Ishikawa (cell line): ENCODE data around the gene MYH10.

ENCODE experiments used
- CEBPB ChIP-seq: IDR thresholded peaks from 2 replicates; pipeline ENCODE4 v1.6.1; 2012
- CREB1 ChIP-seq: IDR thresholded peaks from 2 replicates; pipeline ENCODE4 v1.6.1; 2012; ENCODE audit warnings: low read depth
- EGR1 ChIP-seq: IDR thresholded peaks from 2 replicates; pipeline ENCODE4 v1.6.1; 2012
- EP300 ChIP-seq: IDR thresholded peaks from 2 replicates; pipeline ENCODE4 v1.6.1; 2012; ENCODE audit warnings: borderline replicate concordance
- FOXM1 ChIP-seq: IDR thresholded peaks from 2 replicates; pipeline ENCODE4 v1.6.1; 2012; ENCODE audit warnings: low read depth, borderline replicate concordance
- MAX ChIP-seq: IDR thresholded peaks from 2 replicates; pipeline ENCODE4 v1.6.1; 2012
- NFIC ChIP-seq: IDR thresholded peaks from 2 replicates; pipeline ENCODE4 v1.6.1; 2012
- RAD21 ChIP-seq: IDR thresholded peaks from 2 replicates; pipeline ENCODE4 v1.6.1; 2012; ENCODE audit warnings: low read depth
- REST ChIP-seq: IDR thresholded peaks from 2 replicates; pipeline ENCODE4 v1.6.1; 2012; ENCODE audit warnings: low read depth, mild to moderate bottlenecking
- TAF1 ChIP-seq: IDR thresholded peaks from 2 replicates; pipeline ENCODE4 v1.6.1; 2012; ENCODE audit warnings: low read depth, mild to moderate bottlenecking
- TCF12 ChIP-seq: IDR thresholded peaks from 2 replicates; pipeline ENCODE4 v1.6.1; 2012; ENCODE audit warnings: low read depth
- TEAD4 ChIP-seq: IDR thresholded peaks from 2 replicates; pipeline ENCODE4 v1.6.1; 2012
- USF1 ChIP-seq: IDR thresholded peaks from 2 replicates; pipeline ENCODE4 v1.6.1; 2012
- YY1 ChIP-seq: IDR thresholded peaks from 2 replicates; pipeline ENCODE4 v1.6.1; 2012; ENCODE audit warnings: low read depth
- ZBTB7A ChIP-seq: IDR thresholded peaks from 2 replicates; pipeline ENCODE4 v1.6.1; 2012; ENCODE audit warnings: low read depth

MYH10 gene

GRCh38 chr17:8647956-8648355 is 17.4 kb upstream of the MYH10 start:
- TF ChIP-seq TCF12 (no peak), CREB1 (no peak), CEBPB (no peak), FOXM1 (no peak), EP300 (no peak), ZBTB7A (no peak), MAX (no peak), EGR1 (no peak), USF1 (no peak)

- TF ChIP-seq YY1 (no peak), TAF1 (no peak), RAD21 (no peak), CEBPB (no peak), CREB1 (no peak), EP300 (no peak), EGR1 (no peak), MAX (no peak), REST (no peak)
Observed at GRCh38 chr17:8647202-8647601, 16.7 kb upstream of the MYH10 start.

GRCh38 chr17:8644507-8644902 is 14.0 kb upstream of the MYH10 start:
- TF ChIP-seq NFIC (no peak), EGR1 (no peak), TAF1 (no peak), MAX (no peak), REST (no peak), TCF12 (no peak), FOXM1 (no peak), RAD21 (no peak), CREB1 (no peak), EP300 (no peak)

- TF ChIP-seq EGR1 (no peak), REST (no peak), TCF12 (no peak), TEAD4 (no peak), USF1 (no peak), EP300 (no peak), ZBTB7A (no peak), CREB1 (no peak), CEBPB (no peak), MAX (no peak), RAD21 (no peak), TAF1 (no peak), FOXM1 (no peak), YY1 (no peak), NFIC (no peak)
Observed at GRCh38 chr17:8643855-8644506, 13.5 kb upstream of the MYH10 start.
